ENCODE measurements around the gene DDO.

DNA sequence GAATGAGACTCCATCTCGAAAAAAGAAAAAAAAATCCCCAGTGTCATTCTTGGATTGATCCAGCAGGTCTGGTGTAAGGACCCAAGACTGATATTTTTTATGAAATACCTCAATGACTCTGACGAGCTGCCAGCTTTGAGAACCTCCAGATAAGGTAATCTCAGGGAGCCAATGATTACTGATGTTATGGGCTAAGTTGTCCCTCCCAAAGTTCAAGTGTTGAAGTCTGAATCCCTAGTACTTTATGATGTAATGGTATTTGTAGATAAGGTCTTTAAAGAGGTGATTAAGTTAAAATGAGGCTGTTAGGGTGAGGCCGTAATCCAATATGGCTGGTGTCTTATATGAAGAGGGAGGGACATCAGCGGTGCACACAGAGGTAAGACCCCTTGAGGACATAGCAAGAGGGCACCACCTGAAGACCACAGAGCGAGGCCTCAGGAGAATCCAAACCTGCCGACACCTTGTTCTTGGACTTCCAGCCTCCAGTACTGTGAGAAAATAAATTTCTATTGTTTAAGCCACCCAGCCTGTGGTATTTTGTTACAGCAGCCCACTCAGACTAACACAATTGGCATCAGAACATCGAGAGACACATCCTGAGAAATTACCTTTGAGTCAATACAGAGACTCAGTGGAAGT lies 19.7 kb upstream of the DDO start:
- TF ChIP-seq POLR2AphosphoS5 (IDR thresholded peaks at IDR 0.05; ENCODE audit: borderline replicate concordance, low read depth, low read length), result no peak
- TF ChIP-seq EZH2 (IDR thresholded peaks at IDR 0.05), result no peak
- TF ChIP-seq FOXP2 (optimal IDR thresholded peaks at IDR 0.05; ENCODE audit: control extremely low read depth, extremely low read length, insufficient read depth), result no peak
